ENCODE data around the gene ETNPPL. TPM values are rescaled to one million over a fixed set of nuclear protein-coding genes. Genes with fewer than 3 reads are reported as not detected.
A peak's percentile ranks its signal among the peaks of the same experiment; 100 is the strongest.

Gene ETNPPL
- not detected for total RNA-seq

- POLR2A ChIA-PET = interaction anchor here (0.6 kb wide), 1 partner anchor 14 kb away, joined by 3 read pairs; no protein-coding TSS in a partner anchor
- peaks cover 11% of the 10 kb centered on the region for H3K4me1 Mint-ChIP-seq
- peak; percentile 79 for ATAC-seq
- CTCF ChIA-PET = interaction anchor here (1.0 kb wide), 1 partner anchor 10 kb away, joined by 4 read pairs; no protein-coding TSS in a partner anchor
- H3K36me3 Mint-ChIP-seq (ENCODE audit: low read depth) = no peaks in the 10 kb centered on the region
- DNase-seq = peak; percentile 49
- H3K9me3 Mint-ChIP-seq (ENCODE audit: low read depth) = no peaks in the 10 kb centered on the region
- intact Hi-C loops (cut with DNase I, micrococcal nuclease) = no loop called here
- H3K4me3 Mint-ChIP-seq = peak within 1 kb of the TSS; percentile 68
- peak within 1 kb of the TSS; percentile 40 for H3K27ac Mint-ChIP-seq
- peaks cover 31% of the 10 kb centered on the region for H3K27me3 Mint-ChIP-seq
These were observed at the start of gene ETNPPL for GRCh38 chr4:108762559-108763225. ETNPPL (minus strand) TSS chr4:108763053; CDS start chr4:108762898, 155 bp downstream.

- H3K27me3 Mint-ChIP-seq = peaks cover 19% of the 10 kb centered on the region
- no peak for DNase-seq
- H3K4me3 Mint-ChIP-seq = no peak overlapping the region
- ChIA-PET CTCF (no interaction called here), POLR2A (no interaction called here)
- intact Hi-C loops (cut with DNase I, micrococcal nuclease) = no loop called here
- no peak overlapping the region for H3K27ac Mint-ChIP-seq
- H3K9me3 Mint-ChIP-seq (ENCODE audit: low read depth) = no peaks in the 10 kb centered on the region
- no peaks in the 10 kb centered on the region for H3K36me3 Mint-ChIP-seq (ENCODE audit: low read depth)
- ATAC-seq = no peak
- H3K4me1 Mint-ChIP-seq = no peaks in the 10 kb centered on the region
These were observed 48.6 kb upstream of the ETNPPL start for GRCh38 chr4:108811486-108811885.

- no peak overlapping the region for H3K4me3 Mint-ChIP-seq
- no peaks in the 10 kb centered on the region for H3K36me3 Mint-ChIP-seq (ENCODE audit: low read depth)
- no peak for ATAC-seq
- H3K4me1 Mint-ChIP-seq = no peaks in the 10 kb centered on the region
- DNase-seq = no peak
- H3K27me3 Mint-ChIP-seq = peaks cover 12% of the 10 kb centered on the region
- ChIA-PET CTCF (no interaction called here), POLR2A (no interaction called here)
- no peaks in the 10 kb centered on the region for H3K9me3 Mint-ChIP-seq (ENCODE audit: low read depth)
- intact Hi-C loops (cut with DNase I, micrococcal nuclease) = no loop called here
- no peak overlapping the region for H3K27ac Mint-ChIP-seq
These were observed 47.2 kb upstream of the ETNPPL start for GRCh38 chr4:108810087-108810486.

GRCh38 chr4:108804648-108805273 is 41.9 kb upstream of the ETNPPL start:
- POLR2A ChIA-PET = no interaction called here
- no peak overlapping the region for H3K4me3 Mint-ChIP-seq

GRCh38 chr4:108799306-108799705 is 36.5 kb upstream of the ETNPPL start:
- intact Hi-C loops (cut with DNase I, micrococcal nuclease) = no loop called here
- no peak overlapping the region for H3K4me3 Mint-ChIP-seq
- no peaks in the 10 kb centered on the region for H3K36me3 Mint-ChIP-seq (ENCODE audit: low read depth)
- H3K27ac Mint-ChIP-seq = no peak overlapping the region
- H3K9me3 Mint-ChIP-seq (ENCODE audit: low read depth) = no peaks in the 10 kb centered on the region
- DNase-seq (no peak), ATAC-seq (no peak)
- H3K4me1 Mint-ChIP-seq = no peaks in the 10 kb centered on the region
- no peaks in the 10 kb centered on the region for H3K27me3 Mint-ChIP-seq
- ChIA-PET POLR2A (no interaction called here), CTCF (interaction anchor here (0.6 kb wide), 2 partner anchors 21 to 520 kb away, joined by 3 read pairs; no protein-coding TSS in a partner anchor)

More at GRCh38 chr4:108804648-108805273, 41.9 kb upstream of the ETNPPL start:
- Mint-ChIP-seq H3K4me1 (no peaks in the 10 kb centered on the region), H3K9me3 (ENCODE audit: low read depth) (no peaks in the 10 kb centered on the region), H3K27me3 (peaks cover 8% of the 10 kb centered on the region), H3K36me3 (ENCODE audit: low read depth) (no peaks in the 10 kb centered on the region), H3K27ac (no peak overlapping the region)
- CTCF ChIA-PET = interaction anchor here (0.6 to 0.7 kb wide), 2 partner anchors 25 to 490 kb away, joined by 3 to 4 read pairs; no protein-coding TSS in a partner anchor
- DNase-seq (no peak), ATAC-seq (no peak)
- intact Hi-C loops (cut with DNase I, micrococcal nuclease) = no loop called here

GRCh38 chr4:108796173-108796572 is 33.3 kb upstream of the ETNPPL start:
- ChIA-PET POLR2A (no interaction called here), CTCF (no interaction called here)
- H3K27me3 Mint-ChIP-seq = no peaks in the 10 kb centered on the region
- DNase-seq (no peak), ATAC-seq (no peak)
- no peaks in the 10 kb centered on the region for H3K9me3 Mint-ChIP-seq (ENCODE audit: low read depth)
- intact Hi-C loops (cut with DNase I, micrococcal nuclease) = no loop called here
- no peak overlapping the region for H3K4me3 Mint-ChIP-seq
- no peaks in the 10 kb centered on the region for H3K4me1 Mint-ChIP-seq
- no peak overlapping the region for H3K27ac Mint-ChIP-seq
- H3K36me3 Mint-ChIP-seq (ENCODE audit: low read depth) = no peaks in the 10 kb centered on the region

GRCh38 chr4:108795733-108796132 is 32.9 kb upstream of the ETNPPL start:
- intact Hi-C loops (cut with DNase I, micrococcal nuclease) = no loop called here
- POLR2A ChIA-PET = no interaction called here
- Mint-ChIP-seq H3K36me3 (ENCODE audit: low read depth) (no peaks in the 10 kb centered on the region), H3K27ac (no peak overlapping the region), H3K9me3 (ENCODE audit: low read depth) (no peaks in the 10 kb centered on the region), H3K27me3 (no peaks in the 10 kb centered on the region), H3K4me3 (no peak overlapping the region), H3K4me1 (no peaks in the 10 kb centered on the region)
- ATAC-seq (no peak), DNase-seq (no peak)
- CTCF ChIA-PET = no interaction called here

GRCh38 chr4:108794136-108794535 is 31.3 kb upstream of the ETNPPL start:
- intact Hi-C loops (cut with DNase I, micrococcal nuclease) = no loop called here
- DNase-seq = no peak
- CTCF ChIA-PET = interaction anchor here (0.5 to 1.2 kb wide), 3 partner anchors 14 to 383 kb away, joined by 3 to 4 read pairs (median 3); no protein-coding TSS in a partner anchor
- ATAC-seq = no peak
- Mint-ChIP-seq H3K36me3 (ENCODE audit: low read depth) (no peaks in the 10 kb centered on the region), H3K27ac (no peak overlapping the region), H3K27me3 (no peaks in the 10 kb centered on the region), H3K4me1 (no peaks in the 10 kb centered on the region), H3K9me3 (ENCODE audit: low read depth) (no peaks in the 10 kb centered on the region), H3K4me3 (no peak overlapping the region)
- POLR2A ChIA-PET = no interaction called here

- intact Hi-C loops (cut with DNase I, micrococcal nuclease) = no loop called here
- Mint-ChIP-seq H3K27ac (no peak overlapping the region), H3K36me3 (ENCODE audit: low read depth) (no peaks in the 10 kb centered on the region), H3K4me3 (no peak overlapping the region), H3K27me3 (no peaks in the 10 kb centered on the region), H3K9me3 (ENCODE audit: low read depth) (no peaks in the 10 kb centered on the region), H3K4me1 (no peaks in the 10 kb centered on the region)
- no peak for DNase-seq
- ATAC-seq = no peak
- ChIA-PET POLR2A (no interaction called here), CTCF (interaction anchor here (1.0 kb wide), 1 partner anchor 13 kb away, joined by 3 read pairs; no protein-coding TSS in a partner anchor)
These were observed 30.6 kb upstream of the ETNPPL start for GRCh38 chr4:108793415-108793814.

GRCh38 chr4:108788731-108789130 is 25.9 kb upstream of the ETNPPL start:
- CTCF ChIA-PET = no interaction called here
- Mint-ChIP-seq H3K4me3 (no peak overlapping the region), H3K27ac (no peak overlapping the region), H3K9me3 (ENCODE audit: low read depth) (no peaks in the 10 kb centered on the region), H3K27me3 (no peaks in the 10 kb centered on the region), H3K4me1 (no peaks in the 10 kb centered on the region), H3K36me3 (ENCODE audit: low read depth) (no peaks in the 10 kb centered on the region)
- intact Hi-C loops (cut with DNase I, micrococcal nuclease) = no loop called here
- ATAC-seq = no peak
- DNase-seq = no peak
- POLR2A ChIA-PET = no interaction called here

GRCh38 chr4:108787724-108788123 is 24.9 kb upstream of the ETNPPL start:
- Mint-ChIP-seq H3K36me3 (ENCODE audit: low read depth) (no peaks in the 10 kb centered on the region), H3K4me3 (no peak overlapping the region), H3K4me1 (no peaks in the 10 kb centered on the region), H3K27ac (no peak overlapping the region), H3K27me3 (no peaks in the 10 kb centered on the region), H3K9me3 (ENCODE audit: low read depth) (no peaks in the 10 kb centered on the region)
- intact Hi-C loops (cut with DNase I, micrococcal nuclease) = no loop called here
- DNase-seq (no peak), ATAC-seq (no peak)
- CTCF ChIA-PET = interaction anchor here (0.6 kb wide), 1 partner anchor 653 kb away, joined by 3 read pairs; no protein-coding TSS in a partner anchor
- POLR2A ChIA-PET = no interaction called here

GRCh38 chr4:108787106-108787505 is 24.3 kb upstream of the ETNPPL start:
- intact Hi-C loops (cut with DNase I, micrococcal nuclease) = no loop called here
- Mint-ChIP-seq H3K9me3 (ENCODE audit: low read depth) (no peaks in the 10 kb centered on the region), H3K4me3 (no peak overlapping the region), H3K36me3 (ENCODE audit: low read depth) (no peaks in the 10 kb centered on the region), H3K27ac (no peak overlapping the region), H3K27me3 (peaks cover 2% of the 10 kb centered on the region), H3K4me1 (no peaks in the 10 kb centered on the region)
- ATAC-seq = no peak
- DNase-seq = no peak
- ChIA-PET POLR2A (no interaction called here), CTCF (interaction anchor here (0.6 kb wide), 2 partner anchors 654 to 1463 kb away, joined by 3 read pairs; no protein-coding TSS in a partner anchor)

All from activated CD4-positive, alpha-beta T cell treated with anti-CD3 and anti-CD28 coated beads for 36 hours (primary cell).